ENCODE data around the gene NSL1.

NSL1 gene, protein sequence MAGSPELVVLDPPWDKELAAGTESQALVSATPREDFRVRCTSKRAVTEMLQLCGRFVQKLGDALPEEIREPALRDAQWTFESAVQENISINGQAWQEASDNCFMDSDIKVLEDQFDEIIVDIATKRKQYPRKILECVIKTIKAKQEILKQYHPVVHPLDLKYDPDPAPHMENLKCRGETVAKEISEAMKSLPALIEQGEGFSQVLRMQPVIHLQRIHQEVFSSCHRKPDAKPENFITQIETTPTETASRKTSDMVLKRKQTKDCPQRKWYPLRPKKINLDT

DNA sequence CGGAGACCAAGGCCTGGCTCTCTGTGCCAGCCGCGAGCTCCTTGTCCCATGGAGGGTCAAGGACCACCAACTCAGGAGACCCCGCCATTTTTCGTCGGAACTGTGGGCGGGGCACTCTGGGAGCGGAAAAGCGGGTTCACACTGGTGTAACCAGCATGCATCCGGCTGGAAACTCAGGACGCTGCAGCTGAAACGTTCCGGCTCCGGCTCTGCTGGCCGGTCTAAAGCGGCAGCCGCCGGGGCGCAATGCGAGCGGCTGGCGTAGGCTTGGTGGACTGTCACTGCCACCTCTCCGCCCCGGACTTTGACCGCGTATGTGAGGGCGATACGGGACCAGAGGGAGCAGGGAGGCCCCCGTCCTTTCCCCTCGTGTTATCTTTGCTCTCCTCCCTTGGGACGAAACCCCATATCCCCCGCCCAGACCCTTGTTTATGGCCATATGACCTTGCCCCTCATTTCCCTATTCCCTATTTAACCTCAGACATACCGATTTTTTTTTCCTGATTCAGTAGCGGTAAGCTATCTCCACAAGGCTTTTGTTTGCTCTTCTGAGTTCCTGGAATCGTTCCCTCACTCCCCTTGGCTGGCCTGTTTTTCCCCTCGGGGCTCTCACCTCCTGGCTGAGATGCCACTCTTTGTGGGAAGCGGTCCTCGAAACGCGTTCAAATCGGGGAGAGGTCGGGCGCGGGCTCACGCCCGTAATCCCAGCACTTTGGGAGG is at the start of gene NSL1, which contains the start of gene TATDN3:
TSS of gene NSL1 (minus strand) at position 102 of the 720 bp plus-strand sequence. CDS start at position 88, 14 bp downstream.
TSS of gene TATDN3 (plus strand) at position 219 of the 720 bp plus-strand sequence. CDS start at position 247, 28 bp downstream.
- DNase-seq (ENCODE audit: low read depth in 2 of 2), result peak; percentile 87 to 97

DNA sequence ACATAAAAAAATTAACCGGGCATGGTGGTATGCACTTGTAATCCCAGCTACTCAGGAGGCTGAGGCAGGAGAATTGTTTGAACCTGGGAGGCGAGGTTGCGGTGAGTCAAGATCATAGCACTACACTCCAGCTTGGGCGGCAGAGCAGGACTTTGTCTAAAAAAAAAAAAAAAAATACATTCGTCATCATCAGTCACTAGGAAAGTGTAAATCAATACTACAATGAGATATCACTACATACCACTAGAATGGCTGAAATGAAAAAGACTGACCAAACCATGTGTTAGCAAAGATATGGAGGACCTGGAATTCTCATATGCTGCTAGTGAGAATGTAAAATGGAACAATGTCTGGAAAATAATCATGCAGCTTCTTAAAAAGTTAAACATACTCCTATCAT is 46.6 kb upstream of the NSL1 start:
- no peak for DNase-seq (ENCODE audit: low read depth in 2 of 2)

- peak in 1 of 2 donors; percentile 5 for DNase-seq (ENCODE audit: low read depth in 2 of 2)
These were observed 41.9 kb upstream of the NSL1 start for GRCh38 chr1:212833211-212834207.

- DNase-seq (ENCODE audit: low read depth in 2 of 2), result no peak
These were observed 36.8 kb upstream of the NSL1 start for GRCh38 chr1:212828395-212828794.

GRCh38 chr1:212827831-212828278 is 36.3 kb upstream of the NSL1 start:
- DNase-seq (ENCODE audit: low read depth in 2 of 2), result no peak

- no peak for DNase-seq (ENCODE audit: low read depth in 2 of 2)
These were observed 35.7 kb upstream of the NSL1 start for GRCh38 chr1:212827171-212827776.

- DNase-seq (ENCODE audit: low read depth in 2 of 2), result no peak
These were observed 34.3 kb upstream of the NSL1 start for GRCh38 chr1:212825798-212826452.

DNA sequence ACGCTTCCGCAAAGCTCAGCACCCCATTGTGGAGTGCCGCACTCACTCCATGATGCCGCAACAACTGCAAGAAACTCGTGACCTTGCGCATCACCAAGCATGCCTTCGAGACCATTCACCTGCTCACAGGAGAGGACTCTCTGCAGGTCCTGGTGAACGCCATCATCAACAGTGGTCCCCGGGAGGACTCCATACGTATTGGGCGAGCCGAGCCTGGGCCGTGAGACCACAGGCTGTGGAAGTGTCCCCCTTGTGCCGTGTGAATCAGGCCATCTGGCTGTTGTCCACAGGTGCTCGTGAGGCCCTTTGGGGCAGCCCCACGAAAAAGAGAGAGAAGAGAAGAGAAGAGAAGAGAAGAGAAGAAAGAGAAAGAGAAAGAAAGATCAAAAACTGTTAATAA is 32.6 kb upstream of the NSL1 start:
- no peak for DNase-seq (ENCODE audit: low read depth in 2 of 2)

GRCh38 chr1:212822956-212823355 is 31.4 kb upstream of the NSL1 start:
- DNase-seq (ENCODE audit: low read depth in 2 of 2), result no peak

DNA sequence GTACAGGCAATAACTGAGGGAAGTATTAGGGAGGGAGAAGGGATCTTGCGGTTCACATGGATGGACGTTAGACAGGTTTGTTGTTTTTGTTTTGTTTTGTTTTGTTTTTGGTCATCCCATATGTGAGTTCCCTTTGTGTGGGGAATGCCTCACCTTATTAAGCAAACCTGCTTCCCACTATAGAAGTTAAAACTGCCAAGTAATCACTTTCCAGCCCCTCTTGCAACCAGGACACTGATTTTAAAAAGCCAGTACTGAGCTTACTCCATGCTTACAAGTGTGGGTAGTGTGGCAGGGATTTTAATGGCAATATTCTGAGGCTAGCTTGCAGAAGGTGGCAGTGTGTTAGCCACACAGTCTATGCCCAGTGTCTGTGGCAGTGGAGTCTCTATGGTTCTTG is 29.4 kb upstream of the NSL1 start:
- no peak for DNase-seq (ENCODE audit: low read depth in 2 of 2)

DNA sequence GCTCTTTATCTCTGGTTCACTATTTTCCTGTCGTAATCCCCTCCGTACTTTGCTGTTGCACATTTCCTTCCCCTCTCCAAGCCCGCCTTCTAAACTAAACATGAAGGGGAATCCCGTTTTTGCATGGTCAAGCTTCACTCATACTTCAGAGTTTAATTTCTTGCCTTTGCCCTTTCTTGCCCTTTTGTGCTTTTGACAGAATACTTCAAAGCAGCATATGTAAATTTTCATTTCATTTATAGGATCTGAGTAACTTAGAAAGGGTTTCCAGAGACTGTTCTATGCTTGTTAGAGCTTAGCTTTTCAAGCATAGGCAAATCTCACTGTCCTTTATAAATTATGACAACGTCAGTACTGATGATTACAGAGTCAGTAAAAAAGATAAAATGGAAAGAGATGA is 28.1 kb upstream of the NSL1 start:
- DNase-seq (ENCODE audit: low read depth in 2 of 2), result no peak

GRCh38 chr1:212816567-212817278 is 25.1 kb upstream of the NSL1 start:
- no peak for DNase-seq (ENCODE audit: low read depth in 2 of 2)

- no peak for DNase-seq (ENCODE audit: low read depth in 2 of 2)
These were observed 23.2 kb upstream of the NSL1 start for GRCh38 chr1:212814537-212815334.

GRCh38 chr1:212805767-212806166 is 14.2 kb upstream of the NSL1 start:
- DNase-seq (ENCODE audit: low read depth in 2 of 2), result no peak

GRCh38 chr1:212797681-212798080 is 6.1 kb upstream of the NSL1 start:
- DNase-seq (ENCODE audit: low read depth in 2 of 2), result no peak

DNA sequence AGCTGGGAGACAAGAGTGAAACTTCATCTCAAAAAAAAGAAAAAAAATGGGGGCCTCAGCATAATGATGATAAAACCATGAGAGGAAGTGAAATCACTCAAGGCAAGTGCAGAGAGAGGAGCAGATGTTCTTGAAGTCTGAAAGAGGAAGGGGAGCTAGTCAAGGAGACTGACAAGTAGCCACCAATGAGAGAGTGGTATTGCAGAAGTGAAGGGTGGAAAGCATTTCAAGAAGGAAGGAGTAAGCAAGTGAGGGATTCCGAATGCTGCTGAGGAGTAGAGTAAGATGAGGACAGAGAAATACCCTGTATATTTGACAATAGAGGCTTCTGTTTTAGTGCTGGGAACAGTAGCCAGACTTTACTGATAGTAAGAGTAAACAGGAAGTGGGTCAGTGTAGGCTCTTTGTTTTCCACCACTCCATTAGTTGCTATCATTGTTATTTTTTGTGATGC is 3.0 kb upstream of the NSL1 start:
- DNase-seq (ENCODE audit: low read depth in 2 of 2), result no peak

- DNase-seq (ENCODE audit: low read depth in 2 of 2), result no peak
These were observed 875 bp upstream of the NSL1 start for GRCh38 chr1:212792396-212792908.

DNA sequence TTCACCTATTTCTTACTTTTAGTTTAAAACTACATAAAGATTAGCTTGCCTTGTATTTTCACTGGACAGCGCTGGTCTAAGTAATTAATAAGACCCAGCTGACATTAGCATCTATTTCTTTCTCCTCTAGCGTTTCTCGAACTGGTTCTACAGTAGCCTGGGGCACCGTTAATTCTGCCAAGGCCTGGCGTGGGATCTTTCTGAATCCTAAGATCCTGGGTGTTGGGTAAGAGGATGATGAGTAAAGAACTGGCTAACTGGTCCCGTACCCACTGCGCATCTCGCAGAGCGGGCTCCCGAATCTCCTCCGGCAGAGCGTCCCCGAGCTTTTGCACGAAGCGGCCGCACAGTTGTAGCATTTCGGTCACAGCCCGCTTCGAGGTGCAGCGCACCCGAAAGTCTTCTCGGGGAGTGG is 309 bp downstream of the NSL1 start:
- DNase-seq (ENCODE audit: low read depth in 2 of 2), result no peak

DNA sequence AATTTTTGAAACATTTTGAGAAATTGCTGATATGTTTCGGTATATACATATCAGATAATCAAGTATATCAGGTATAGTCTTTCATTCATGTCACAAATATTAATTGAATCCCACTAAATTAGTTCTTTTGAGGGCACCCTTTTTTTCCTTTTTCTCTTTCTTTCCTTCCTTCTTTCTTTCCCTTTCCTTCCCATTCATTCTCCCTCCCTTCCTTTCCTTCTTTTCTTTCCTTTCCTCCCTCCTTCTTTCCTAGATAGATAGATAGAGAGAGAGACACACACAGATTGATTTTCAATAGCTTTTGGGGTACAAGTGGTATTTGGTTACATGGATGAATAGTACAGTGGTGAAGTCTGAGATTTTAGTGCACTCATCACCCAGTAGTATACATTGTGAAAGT is 5.7 kb downstream of the NSL1 start:
- DNase-seq (ENCODE audit: low read depth in 2 of 2), result no peak

All from stimulated activated CD4-positive, alpha-beta T cell treated with anti-CD3 and anti-CD28 coated beads, Interleukin-4, amount 100 ng/mL, for 48 hours (primary cell).